HepG2 (cell line): Measurements from ENCODE around the gene TNFSF15. TPM values are rescaled to one million over a fixed set of nuclear protein-coding genes. Genes with fewer than 3 reads are reported as not detected.

Source experiments
- ATAC-seq: fragments of 200-7000 bp; cut with Tn5 transposase; 3 replicates; pipeline ENCODE4 v1.9.1; 2020; ENCODE audit warnings: mild to moderate bottlenecking, moderate library complexity
- BruUV-seq: library from RNA; stranded (reverse); fragments of 400-500 nt; replicated peaks from 2 replicates; lab custom pipeline; 2021; lab: Mats Ljungman, UMichigan
- CTCF ChIA-PET: fragments of 300-600 bp; formaldehyde crosslinking; extraction: SDS; loops from one replicate; lab custom pipeline; 2021; ENCODE audit warnings: low total read pairs, inconsistent platforms, low intra/inter-chr PET ratio; lab: Yijun Ruan, JAX
- POLR2A ChIA-PET: fragments of 350-600 bp; sonication (Branson Sonifier 250); formaldehyde crosslinking; loops from one replicate; lab custom pipeline; 2020; ENCODE audit warnings: antibody characterized with exemption, inconsistent platforms; lab: Yijun Ruan, JAX
- DNase-seq: peaks from one replicate; pipeline ENCODE4 v3.0.0-alpha.2; 2015; ENCODE audit warnings: low spot score
- FAIRE-seq: peaks from 3 replicates; lab custom pipeline; 2011; peaks lifted over from hg19 to GRCh38; lab: Jason Lieb, UNC
- H2AFZ ChIP-seq: one replicate; pipeline ENCODE4 v1.6.1; 2011; ENCODE audit warnings: low read length, inconsistent platforms
- H3K27ac ChIP-seq: fragments of 300-600 bp; 3 replicates; pipeline ENCODE4 v1.8.0; 2011; ENCODE audit warnings: mixed run types, mild to moderate bottlenecking, mixed read lengths, low read length, inconsistent platforms; ENCODE audit not compliant: insufficient read depth; ENCODE audit errors: extremely low read length
- H3K27me3 ChIP-seq, 2 experiments: fragments of 200-600 bp in 1 of 2; 2 replicates in 1 of 2; 3 replicates in 1 of 2; pipeline versions ENCODE4 v1.6.0 to v1.8.0; 2011; ENCODE audit warnings: low read length in 2 of 2, mild to moderate bottlenecking in 2 of 2, moderate library complexity in 2 of 2, inconsistent platforms in 1 of 2; ENCODE audit not compliant: insufficient read depth in 2 of 2, control insufficient read depth in 1 of 2
- H3K36me3 ChIP-seq, 2 experiments: fragments of 200-600 bp in 1 of 2; replicated peaks in 1 of 2; 2 replicates in 1 of 2; 3 replicates in 1 of 2; pipeline versions ENCODE4 v1.5.1 to v1.8.0; 2011; ENCODE audit warnings: low read length in 2 of 2, inconsistent platforms in 1 of 2; ENCODE audit not compliant: insufficient read depth in 2 of 2, control insufficient read depth in 1 of 2
- H3K4me1 ChIP-seq: 2 replicates; pipeline ENCODE4 v1.5.1; 2012; ENCODE audit warnings: low read length, inconsistent platforms; ENCODE audit not compliant: insufficient read depth
- H3K4me2 ChIP-seq: 2 replicates; pipeline ENCODE4 v1.6.0; 2011; ENCODE audit warnings: low read depth, low read length, inconsistent platforms
- H3K4me3 ChIP-seq, 3 experiments: fragments of 200-600 bp in 1 of 3; sonication (generic), shearing (Covaris generic) in 1 of 3; replicated peaks in 1 of 3; 2 replicates each; pipeline ENCODE4 v1.5.1; 2011 to 2016; ENCODE audit warnings: low read length in 3 of 3, inconsistent platforms in 2 of 3, low read depth in 2 of 3, mild to moderate bottlenecking in 2 of 3, control low read depth in 1 of 3, mixed read lengths in 1 of 3; ENCODE audit not compliant: insufficient read depth in 1 of 3
- H3K79me2 ChIP-seq: one replicate; pipeline ENCODE4 v1.6.1; 2011; ENCODE audit warnings: low read length, inconsistent platforms; ENCODE audit not compliant: insufficient read depth
- H3K9ac ChIP-seq: 2 replicates; pipeline ENCODE4 v1.6.0; 2011; ENCODE audit warnings: mild to moderate bottlenecking, low read depth, low read length, inconsistent platforms; ENCODE audit not compliant: insufficient read depth
- H3K9me3 ChIP-seq: 2 replicates; pipeline ENCODE4 v1.5.1; 2012; ENCODE audit warnings: mild to moderate bottlenecking, low read length
- H4K20me1 ChIP-seq: 2 replicates; pipeline ENCODE4 v1.6.0; 2011; ENCODE audit warnings: inconsistent platforms, mild to moderate bottlenecking, low read length, moderate library complexity; ENCODE audit not compliant: insufficient read depth
- E2F2 ChIP-seq: sonication (generic); formaldehyde crosslinking; IDR thresholded peaks from 2 replicates; pipeline ENCODE4 v1.4.0; 2020; ENCODE audit warnings: missing genetic modification reagents, borderline replicate concordance
- FOSL2 ChIP-seq: sonication (generic); formaldehyde crosslinking; IDR thresholded peaks from 2 replicates; pipeline ENCODE4 v1.4.0; 2020; ENCODE audit warnings: missing genetic modification reagents
- HES4 ChIP-seq: sonication (generic); formaldehyde crosslinking; IDR thresholded peaks from 2 replicates; pipeline ENCODE4 v1.9.0; 2021; ENCODE audit warnings: mild to moderate bottlenecking, missing genetic modification reagents, borderline replicate concordance
- HNF4A ChIP-seq: sonication (generic); formaldehyde crosslinking; IDR thresholded peaks from 2 replicates; pipeline ENCODE4 v1.4.0; 2020; ENCODE audit warnings: missing genetic modification reagents
- KLF6 ChIP-seq: IDR thresholded peaks from 2 replicates; pipeline ENCODE4 v1.8.0; 2016; ENCODE audit warnings: missing biosample characterization, missing genetic modification reagents
- MATR3 ChIP-seq: sonication (generic); formaldehyde crosslinking; IDR thresholded peaks from 2 replicates; pipeline ENCODE4 v1.4.0; 2020; ENCODE audit warnings: missing genetic modification reagents
- NR2F1 ChIP-seq, 2 experiments: fragments of 450-650 bp in 1 of 2; formaldehyde crosslinking in 1 of 2; IDR thresholded peaks; 2 replicates each; pipeline versions ENCODE4 v1.5.0 to v1.6.1; 2016 to 2020; ENCODE audit warnings: mild to moderate bottlenecking in 1 of 2, missing compliant biosample characterization in 1 of 2, missing genetic modification reagents in 1 of 2, moderate library complexity in 1 of 2
- ZNF251 ChIP-seq: sonication (generic); formaldehyde crosslinking; IDR thresholded peaks from 2 replicates; pipeline ENCODE4 v1.9.0; 2021; ENCODE audit warnings: mild to moderate bottlenecking, missing genetic modification reagents
- ZNF33B ChIP-seq: sonication (generic); formaldehyde crosslinking; IDR thresholded peaks from 2 replicates; pipeline ENCODE4 v1.5.1; 2020; ENCODE audit warnings: mild to moderate bottlenecking, missing genetic modification reagents
- ZNF501 ChIP-seq: sonication (generic); formaldehyde crosslinking; IDR thresholded peaks from 2 replicates; pipeline ENCODE4 v1.5.1; 2020; ENCODE audit warnings: mild to moderate bottlenecking, moderate library complexity, missing genetic modification reagents
- ZNF576 ChIP-seq: sonication (generic); formaldehyde crosslinking; IDR thresholded peaks from 2 replicates; pipeline ENCODE4 v1.4.0; 2020; ENCODE audit warnings: mild to moderate bottlenecking, missing genetic modification reagents
- ZNF629 ChIP-seq: sonication (generic); formaldehyde crosslinking; conservative IDR thresholded peaks from 2 replicates; pipeline ENCODE4 v1.5.0; 2020; ENCODE audit warnings: missing genetic modification reagents
- ZNF644 ChIP-seq: IDR thresholded peaks from 2 replicates; pipeline ENCODE4 v1.6.1; 2016; ENCODE audit warnings: low read depth
- ZNF800 ChIP-seq: sonication (generic); formaldehyde crosslinking; IDR thresholded peaks from 2 replicates; pipeline ENCODE4 v1.4.0; 2020; ENCODE audit warnings: missing genetic modification reagents
- ZSCAN25 ChIP-seq: sonication (generic); formaldehyde crosslinking; IDR thresholded peaks from 2 replicates; pipeline ENCODE4 v1.8.0; 2022; ENCODE audit warnings: mild to moderate bottlenecking, missing genetic modification reagents
- WGBS: methylation state at CpG from one replicate; pipeline ENCODE4 v1.1.6; 2017; ENCODE audit warnings: low lambda C conversion rate; 5-methylcytosine and 5-hydroxymethylcytosine counted together
- in situ Hi-C: cut with HindIII; loops from 2 replicates; pipeline ENCODE4 v1.10.0; 2017; ENCODE audit warnings: low pct_unique_long_range_greater_than_20kb; ENCODE audit not compliant: extremely low pct_ligation_motif_present
- intact Hi-C: fragments of 100-400 bp; cut with micrococcal nuclease; formaldehyde crosslinking; loops from one replicate; pipeline ENCODE4 v1.10.0; 2022; ENCODE audit not compliant: unreplicated experiment
- polyA plus RNA-seq, 8 experiments: library from polyadenylated mRNA; depleted of rRNA in 3 of 8; stranded (reverse) in 7 of 8; unstranded in 1 of 8; fragments of >200 nt; fragmentation: Illumina TruSeq in 4 of 8; extraction: Trizol in 4 of 8; gene quantifications; 2 replicates each; pipeline versions ENCODE4 v1.2.1 to v1.2.3, GENCODE V29; 2011 to 2016; ENCODE audit warnings: low read depth in 4 of 8, missing spikeins in 1 of 8, mixed read lengths in 1 of 8; ENCODE audit not compliant: insufficient read depth in 1 of 8
- total RNA-seq, 5 experiments: library from RNA; depleted of rRNA; stranded (reverse); fragments of >200 nt; fragmentation: Illumina TruSeq; extraction: Trizol; gene quantifications; 2 replicates each; pipeline ENCODE4 v1.2.3, GENCODE V29; 2016; ENCODE audit warnings: low read depth in 1 of 5

The TNFSF15 gene
- total and polyA plus RNA-seq, 2 of the 13 experiments (the other 11 are each of a cell fraction or from before 2014, with no cell fraction given): 0.02 to 0.03 TPM

- Histone ChIP-seq H3K4me3 (no peak overlapping the region), H3K36me3 (no peaks in the 10 kb centered on the region), H3K4me2 (no peak overlapping the region), H3K9ac (no peak overlapping the region), H4K20me1 (no peaks in the 10 kb centered on the region), H3K27ac (no peak overlapping the region), H2AFZ (no peak overlapping the region), H3K27me3 (peaks cover 0 to 4% of the 10 kb centered on the region in 2 experiments; a peak in 1 of 5 replicates), H3K9me3 (no peaks in the 10 kb centered on the region), H3K4me1 (no peaks in the 10 kb centered on the region), H3K79me2 (no peaks in the 10 kb centered on the region)
- no TSS peak for BruUV-seq
- FAIRE-seq (no peak), ATAC-seq (no peak), DNase-seq (no peak)
- CTCF ChIA-PET: no interaction called here
- in situ Hi-C loops: no loop called here
- 19% methylated on average over 8 of the region's 8 CpGs for WGBS
- POLR2A ChIA-PET: no interaction called here
- intact Hi-C loops: no loop called here
- TF ChIP-seq ZNF251: no peak
- TF ChIP-seq KLF6 (CRISPR knock-in tag): no peak
- TF ChIP-seq MATR3 (CRISPR knock-in tag): no peak
- TF ChIP-seq NR2F1 (CRISPR knock-in tag; IDR thresholded peaks at IDR 0.05): no peak
- no peak for TF ChIP-seq ZNF501 (CRISPR knock-in tag)
- TF ChIP-seq ZSCAN25: no peak
- TF ChIP-seq ZNF576 (CRISPR knock-in tag): no peak
- no peak for TF ChIP-seq HNF4A
- no peak for TF ChIP-seq ZNF644 (CRISPR knock-in tag)
- TF ChIP-seq HES4 (CRISPR knock-in tag): no peak
- TF ChIP-seq ZNF33B (CRISPR knock-in tag): no peak
- TF ChIP-seq E2F2 (CRISPR knock-in tag): no peak
- TF ChIP-seq FOSL2 (CRISPR knock-in tag): no peak
- TF ChIP-seq ZNF629 (CRISPR knock-in tag): no peak
- no peak for TF ChIP-seq ZNF800 (CRISPR knock-in tag)
These were observed 15.1 kb upstream of the TNFSF15 start for GRCh38 chr9:114820776-114821501.
